Left renal cortex interstitium (tissue), 4 donors: ENCODE data around the gene POU5F2. TPM values are rescaled to one million over a fixed set of nuclear protein-coding genes. Genes with fewer than 3 reads are reported as not detected.

Experiments used
- DNase-seq, 4 donors: peaks; one replicate each; pipeline ENCODE4 v3.0.0-alpha.2; 2013; ENCODE audit warnings: low read depth in 4 of 4, low spot score in 2 of 4, missing footprints in 1 of 4
- polyA plus RNA-seq, 4 donors: library from polyadenylated mRNA; unstranded; fragments of 120-200 nt; gene quantifications; one replicate each; pipeline ENCODE4 v1.2.1, GENCODE V29; 2013; ENCODE audit not compliant: insufficient read length in 4 of 4

Gene POU5F2
- polyA plus RNA-seq, result under 1 TPM in 3 of 4 donors, not detected in 1; 0.01 to 0.09 (median 0.06) TPM

GRCh38 chr5:93741136-93741811, at the start of gene POU5F2:
Gene POU5F2, minus strand, starts transcription at chr5:93741600. Its CDS starts 37 bp downstream, at chr5:93741563.
- no peak for DNase-seq

GRCh38 chr5:93790401-93790800, 49.0 kb upstream of the POU5F2 start:
- DNase-seq, result no peak

- DNase-seq, result no peak
Observed at GRCh38 chr5:93789173-93790067, 48.0 kb upstream of the POU5F2 start.

- DNase-seq, result no peak
Observed at GRCh38 chr5:93787598-93787997, 46.2 kb upstream of the POU5F2 start.

- DNase-seq, result no peak
Observed at GRCh38 chr5:93785475-93785874, 44.1 kb upstream of the POU5F2 start.

GRCh38 chr5:93782978-93783377, 41.6 kb upstream of the POU5F2 start:
- DNase-seq, result no peak

- DNase-seq, result no peak
Observed at GRCh38 chr5:93777620-93778019, 36.2 kb upstream of the POU5F2 start.

GRCh38 chr5:93756372-93756771, 15.0 kb upstream of the POU5F2 start:
- DNase-seq, result no peak

- no peak for DNase-seq
Observed at GRCh38 chr5:93755716-93756115, 14.3 kb upstream of the POU5F2 start.

- no peak for DNase-seq
Observed at GRCh38 chr5:93748875-93749397, 7.5 kb upstream of the POU5F2 start.

- DNase-seq, result no peak
Observed at GRCh38 chr5:93746406-93747056, 5.1 kb upstream of the POU5F2 start.

- DNase-seq, result no peak
Observed at GRCh38 chr5:93736284-93736683, 5.1 kb downstream of the POU5F2 start.

GRCh38 chr5:93735378-93735777, 6.0 kb downstream of the POU5F2 start:
- DNase-seq, result no peak

- no peak for DNase-seq
Observed at GRCh38 chr5:93731987-93732386, 9.4 kb downstream of the POU5F2 start.

GRCh38 chr5:93726595-93726994, 14.8 kb downstream of the POU5F2 start:
- no peak for DNase-seq

GRCh38 chr5:93724791-93725190, 16.6 kb downstream of the POU5F2 start:
- no peak for DNase-seq

- no peak for DNase-seq
Observed at GRCh38 chr5:93723681-93724080, 17.7 kb downstream of the POU5F2 start.

GRCh38 chr5:93723005-93723404, 18.4 kb downstream of the POU5F2 start:
- no peak for DNase-seq

- DNase-seq, result no peak
Observed at GRCh38 chr5:93722588-93722987, 18.8 kb downstream of the POU5F2 start.

- no peak for DNase-seq
Observed at GRCh38 chr5:93721511-93721910, 19.9 kb downstream of the POU5F2 start.

- no peak for DNase-seq
Observed at GRCh38 chr5:93721071-93721470, 20.3 kb downstream of the POU5F2 start.
